ENCODE results near the gene CTIF. TPM values are rescaled to one million over a fixed set of nuclear protein-coding genes. Genes with fewer than 3 reads are reported as not detected.
"Not testable (repeated sequence)": the region's sequence is repeated elsewhere in the genome, so short reads cannot be mapped to it uniquely, and the experiment has no call there.

Gene CTIF
- total RNA-seq, 2 experiments from 2014 or later = 0.06 to 0.38 TPM

DNA sequence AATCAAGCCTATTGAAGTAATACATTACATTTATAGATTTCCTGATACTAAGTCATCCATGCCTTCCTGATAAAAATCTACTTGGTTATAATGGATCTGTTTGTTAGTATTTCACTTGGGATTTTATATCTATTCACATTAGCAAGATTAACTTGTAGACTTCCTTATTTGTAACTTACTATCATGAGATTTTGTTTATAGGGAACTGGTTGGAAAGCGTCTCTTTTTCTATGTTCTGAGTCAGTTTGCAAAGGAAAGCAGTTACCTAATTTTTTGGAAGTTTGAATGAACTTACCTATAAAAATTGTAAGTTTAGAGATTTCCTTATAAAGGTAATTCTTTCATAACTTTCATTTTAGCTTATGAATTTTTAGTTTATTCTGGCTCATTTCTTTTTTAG lies 270.5 kb downstream of the CTIF start:
- Histone ChIP-seq H3K9me3 (ENCODE audit: low read length) (no peaks in the 10 kb centered on the region), H3K27ac (ENCODE audit: low read depth, low read length, poor library complexity, severe bottlenecking) (no peak overlapping the region), H3K9me2 (ENCODE audit: insufficient read depth, low read length) (no peaks in the 10 kb centered on the region), H4K20me1 (ENCODE audit: insufficient read depth, low read length) (no peaks in the 10 kb centered on the region), H3K4me2 (ENCODE audit: low read length) (no peak overlapping the region), H3K36me3 (ENCODE audit: insufficient read depth, low read length) (no peaks in the 10 kb centered on the region), H2AFZ (ENCODE audit: low read length) (no peak overlapping the region), H3K4me1 (ENCODE audit: insufficient read depth, low read length, poor library complexity, severe bottlenecking) (peaks cover 47% of the 10 kb centered on the region), H3K4me3 (ENCODE audit: low read depth, low read length, poor library complexity, severe bottlenecking) (no peak overlapping the region), H3K79me2 (ENCODE audit: insufficient read depth, low read depth, low read length) (no peaks in the 10 kb centered on the region)
- intact Hi-C loops (cut with micrococcal nuclease; ENCODE audit: unreplicated experiment) = no loop called here
- ChIA-PET CTCF (ENCODE audit: unreplicated experiment) (no interaction called here), POLR2A (interaction anchor here (0.6 to 1.5 kb wide), 5 partner anchors 8 to 135 kb away, joined by 3 to 7 read pairs (median 3); no protein-coding TSS in a partner anchor)
- no TSS peak for BruUV-seq (replicated peaks)
- TF ChIP-seq, protein P1, sequence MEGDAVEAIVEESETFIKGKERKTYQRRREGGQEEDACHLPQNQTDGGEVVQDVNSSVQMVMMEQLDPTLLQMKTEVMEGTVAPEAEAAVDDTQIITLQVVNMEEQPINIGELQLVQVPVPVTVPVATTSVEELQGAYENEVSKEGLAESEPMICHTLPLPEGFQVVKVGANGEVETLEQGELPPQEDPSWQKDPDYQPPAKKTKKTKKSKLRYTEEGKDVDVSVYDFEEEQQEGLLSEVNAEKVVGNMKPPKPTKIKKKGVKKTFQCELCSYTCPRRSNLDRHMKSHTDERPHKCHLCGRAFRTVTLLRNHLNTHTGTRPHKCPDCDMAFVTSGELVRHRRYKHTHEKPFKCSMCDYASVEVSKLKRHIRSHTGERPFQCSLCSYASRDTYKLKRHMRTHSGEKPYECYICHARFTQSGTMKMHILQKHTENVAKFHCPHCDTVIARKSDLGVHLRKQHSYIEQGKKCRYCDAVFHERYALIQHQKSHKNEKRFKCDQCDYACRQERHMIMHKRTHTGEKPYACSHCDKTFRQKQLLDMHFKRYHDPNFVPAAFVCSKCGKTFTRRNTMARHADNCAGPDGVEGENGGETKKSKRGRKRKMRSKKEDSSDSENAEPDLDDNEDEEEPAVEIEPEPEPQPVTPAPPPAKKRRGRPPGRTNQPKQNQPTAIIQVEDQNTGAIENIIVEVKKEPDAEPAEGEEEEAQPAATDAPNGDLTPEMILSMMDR (conservative IDR thresholded peaks at IDR 0.05; ENCODE audit: low read length) = no peak
- no peak for TF ChIP-seq EZH2phosphoT487 (IDR thresholded peaks at IDR 0.05; ENCODE audit: borderline replicate concordance, low read depth, low read length)
- no peak for DNase-seq (ENCODE audit: low spot score)

DNA sequence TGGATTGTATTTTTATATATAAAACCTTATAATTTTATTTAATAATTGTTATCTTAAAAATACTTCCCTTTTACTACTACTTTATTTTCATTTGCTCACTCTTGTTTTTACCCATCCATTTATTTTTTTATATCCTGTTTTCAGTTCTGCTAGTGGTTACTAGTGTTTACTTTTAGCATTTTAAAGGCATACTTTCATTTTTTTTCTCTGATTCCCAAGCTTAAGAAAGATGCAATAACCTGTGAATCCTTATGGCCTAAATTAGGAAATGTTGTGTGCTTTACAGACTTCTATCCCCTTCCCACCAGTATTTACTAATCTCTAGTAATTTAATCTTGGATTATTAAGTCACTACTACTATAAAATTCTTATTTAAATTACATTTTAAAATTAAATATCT lies 272.0 kb downstream of the CTIF start:
- BruUV-seq (replicated peaks) = no TSS peak
- H3K27ac ChIP-seq (ENCODE audit: low read depth, low read length, poor library complexity, severe bottlenecking) = no peak overlapping the region
- no peaks in the 10 kb centered on the region for H4K20me1 ChIP-seq (ENCODE audit: insufficient read depth, low read length)
- no peak overlapping the region for H3K4me3 ChIP-seq (ENCODE audit: low read depth, low read length, poor library complexity, severe bottlenecking)
- intact Hi-C loops (cut with micrococcal nuclease; ENCODE audit: unreplicated experiment) = no loop called here
- no peaks in the 10 kb centered on the region for H3K79me2 ChIP-seq (ENCODE audit: insufficient read depth, low read depth, low read length)
- no peaks in the 10 kb centered on the region for H3K9me3 ChIP-seq (ENCODE audit: low read length)
- POLR2A ChIA-PET = interaction anchor here (1.4 kb wide), 1 partner anchor 9 kb away, joined by 7 read pairs; no protein-coding TSS in a partner anchor
- H3K4me2 ChIP-seq (ENCODE audit: low read length) = peak overlapping the region; percentile 39; the same call in 1 of the 2 replicates
- H3K36me3 ChIP-seq (ENCODE audit: insufficient read depth, low read length) = no peaks in the 10 kb centered on the region
- peaks cover 56% of the 10 kb centered on the region for H3K4me1 ChIP-seq (ENCODE audit: insufficient read depth, low read length, poor library complexity, severe bottlenecking)
- CTCF ChIA-PET (ENCODE audit: unreplicated experiment) = no interaction called here
- no peak for DNase-seq (ENCODE audit: low spot score)
- no peak for TF ChIP-seq EZH2phosphoT487 (IDR thresholded peaks at IDR 0.05; ENCODE audit: borderline replicate concordance, low read depth, low read length)
- no peak overlapping the region for H2AFZ ChIP-seq (ENCODE audit: low read length)
- no peaks in the 10 kb centered on the region for H3K9me2 ChIP-seq (ENCODE audit: insufficient read depth, low read length)

DNA sequence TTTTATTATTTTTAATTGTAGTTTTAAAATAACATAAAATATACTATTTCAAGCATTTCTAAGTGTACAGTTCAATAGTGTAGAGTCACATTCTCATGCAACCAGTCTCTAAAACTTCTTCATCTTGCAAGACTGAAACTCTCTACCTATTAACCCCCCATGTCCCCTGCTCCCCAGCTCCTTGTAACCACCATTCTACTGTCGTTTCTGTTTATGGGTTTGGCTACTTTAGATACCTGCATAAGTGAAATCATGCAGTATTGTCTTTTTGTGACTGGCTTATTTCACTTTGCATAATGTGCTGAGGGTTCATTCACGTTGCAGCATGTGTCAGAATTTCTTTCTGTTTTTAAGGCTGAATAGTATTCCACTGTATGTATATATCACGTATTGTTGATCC lies 272.6 kb downstream of the CTIF start:
- Histone ChIP-seq H3K9me2 (ENCODE audit: insufficient read depth, low read length) (no peaks in the 10 kb centered on the region), H3K9me3 (ENCODE audit: low read length) (no peaks in the 10 kb centered on the region), H3K4me2 (ENCODE audit: low read length) (no peak overlapping the region), H3K4me1 (ENCODE audit: insufficient read depth, low read length, poor library complexity, severe bottlenecking) (peaks cover 55% of the 10 kb centered on the region), H3K27ac (ENCODE audit: low read depth, low read length, poor library complexity, severe bottlenecking) (no peak overlapping the region), H3K4me3 (ENCODE audit: low read depth, low read length, poor library complexity, severe bottlenecking) (no peak overlapping the region), H3K79me2 (ENCODE audit: insufficient read depth, low read depth, low read length) (no peaks in the 10 kb centered on the region), H2AFZ (ENCODE audit: low read length) (no peak overlapping the region), H4K20me1 (ENCODE audit: insufficient read depth, low read length) (no peaks in the 10 kb centered on the region), H3K36me3 (ENCODE audit: insufficient read depth, low read length) (no peaks in the 10 kb centered on the region)
- no peak for DNase-seq (ENCODE audit: low spot score)
- no peak for TF ChIP-seq EZH2phosphoT487 (IDR thresholded peaks at IDR 0.05; ENCODE audit: borderline replicate concordance, low read depth, low read length)
- TF ChIP-seq, protein P1 (conservative IDR thresholded peaks at IDR 0.05; ENCODE audit: low read length) = no peak
- intact Hi-C loops (cut with micrococcal nuclease; ENCODE audit: unreplicated experiment) = no loop called here
- ChIA-PET POLR2A (no interaction called here), CTCF (ENCODE audit: unreplicated experiment) (no interaction called here)
- BruUV-seq (replicated peaks) = no TSS peak

DNA sequence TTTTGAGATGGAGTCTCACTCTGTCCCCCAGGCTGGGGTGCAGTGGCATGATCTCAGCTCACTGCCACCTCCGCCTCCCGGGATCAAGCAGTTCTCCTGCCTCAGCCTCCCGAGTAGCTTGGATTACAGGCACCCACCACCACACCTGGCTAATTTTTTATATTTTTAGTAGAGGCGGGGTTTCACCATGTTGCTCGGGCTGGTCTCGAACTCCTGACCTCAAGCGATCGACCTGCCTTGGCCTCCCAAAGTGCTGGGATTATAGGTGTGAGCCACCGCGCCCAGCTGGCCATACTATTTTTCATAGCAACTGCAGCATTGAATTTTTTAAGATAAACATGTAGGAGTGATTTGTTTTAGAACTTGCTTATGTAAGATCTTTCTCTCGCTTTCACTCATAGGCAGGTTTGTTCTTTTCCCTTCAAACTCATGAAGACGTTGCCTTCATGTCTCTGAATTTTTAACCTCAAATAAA lies 273.2 kb downstream of the CTIF start:
- H2AFZ ChIP-seq (ENCODE audit: low read length); DNase-seq (ENCODE audit: low spot score); H3K9me2 ChIP-seq (ENCODE audit: insufficient read depth, low read length); H3K79me2 ChIP-seq (ENCODE audit: insufficient read depth, low read depth, low read length); H3K4me3 ChIP-seq (ENCODE audit: low read depth, low read length, poor library complexity, severe bottlenecking); CTCF ChIA-PET (ENCODE audit: unreplicated experiment); BruUV-seq (replicated peaks); H4K20me1 ChIP-seq (ENCODE audit: insufficient read depth, low read length); H3K27ac ChIP-seq (ENCODE audit: low read depth, low read length, poor library complexity, severe bottlenecking); H3K9me3 ChIP-seq (ENCODE audit: low read length); intact Hi-C loops (cut with micrococcal nuclease; ENCODE audit: unreplicated experiment); H3K4me2 ChIP-seq (ENCODE audit: low read length); H3K36me3 ChIP-seq (ENCODE audit: insufficient read depth, low read length): not testable (repeated sequence)
- H3K4me1 ChIP-seq (ENCODE audit: insufficient read depth, low read length, poor library complexity, severe bottlenecking) = peaks cover 49% of the 10 kb centered on the region
- POLR2A ChIA-PET = interaction anchor here (0.7 kb wide), 1 partner anchor 133 kb away, joined by 3 read pairs; no protein-coding TSS in a partner anchor

Measured in OCI-LY7 (cell line).